HEK293 (cell line): ENCODE data around the gene LRRC32.

Source experiments
- ZBTB11 ChIP-seq: fragments of 450-650 bp; formaldehyde crosslinking; conservative IDR thresholded peaks from 2 replicates; pipeline ENCODE4 v1.5.1; 2016; ENCODE audit warnings: low read depth, missing biosample characterization, missing genetic modification characterization
- ZNF146 ChIP-seq: fragments of 450-650 bp; formaldehyde crosslinking; IDR thresholded peaks from 2 replicates; pipeline ENCODE4 v1.5.1; 2016; ENCODE audit warnings: missing biosample characterization, missing genetic modification characterization
- ZNF175 ChIP-seq: fragments of 450-650 bp; formaldehyde crosslinking; IDR thresholded peaks from 2 replicates; pipeline ENCODE4 v1.5.1; 2016; ENCODE audit warnings: missing biosample characterization, missing genetic modification characterization
- ZNF184 ChIP-seq: fragments of 450-650 bp; IDR thresholded peaks from 2 replicates; pipeline ENCODE4 v1.5.1; 2018; ENCODE audit warnings: missing biosample characterization, mild to moderate bottlenecking, missing genetic modification characterization
- ZNF202 ChIP-seq: fragments of 450-650 bp; formaldehyde crosslinking; IDR thresholded peaks from 2 replicates; pipeline ENCODE4 v1.5.1; 2016; ENCODE audit warnings: missing biosample characterization, missing genetic modification characterization, borderline replicate concordance
- ZNF248 ChIP-seq: fragments of 450-650 bp; formaldehyde crosslinking; IDR thresholded peaks from 2 replicates; pipeline ENCODE4 v1.5.1; 2017; ENCODE audit warnings: missing biosample characterization, missing genetic modification characterization
- ZNF354C ChIP-seq: fragments of 450-650 bp; formaldehyde crosslinking; IDR thresholded peaks from 2 replicates; pipeline ENCODE4 v1.5.1; 2016; ENCODE audit warnings: missing biosample characterization, missing genetic modification characterization, low read depth, borderline replicate concordance
- ZNF449 ChIP-seq: fragments of 450-650 bp; formaldehyde crosslinking; IDR thresholded peaks from 2 replicates; pipeline ENCODE4 v1.5.1; 2017; ENCODE audit warnings: missing biosample characterization, mild to moderate bottlenecking, missing genetic modification characterization, moderate library complexity
- ZNF624 ChIP-seq: fragments of 450-650 bp; formaldehyde crosslinking; IDR thresholded peaks from 2 replicates; pipeline ENCODE4 v1.5.1; 2017; ENCODE audit warnings: missing biosample characterization, missing genetic modification characterization

GRCh38 chr11:76708972-76709660 is 38.6 kb upstream of the LRRC32 start:
- TF ChIP-seq ZBTB11 (tag by site-specific recombination) = no peak
- TF ChIP-seq ZNF175 (tag by site-specific recombination) = no peak
- no peak for TF ChIP-seq ZNF449 (tag by site-specific recombination)
- no peak for TF ChIP-seq ZNF624 (tag by site-specific recombination)
- TF ChIP-seq ZNF354C (tag by site-specific recombination) = no peak
- no peak for TF ChIP-seq ZNF146 (tag by site-specific recombination)
- no peak for TF ChIP-seq ZNF202
- no peak for TF ChIP-seq ZNF248 (tag by site-specific recombination)
- no peak for TF ChIP-seq ZNF184 (tag by site-specific recombination)
